HFFc6 (cell line): ENCODE results near the gene MAP4. TPM values are rescaled to one million over a fixed set of nuclear protein-coding genes. Genes with fewer than 3 reads are reported as not detected.

Experiments used
- DNase-seq: peaks from one replicate; pipeline ENCODE4 v3.0.0-alpha.2; 2018
- H3K27ac Mint-ChIP-seq: 2 replicates; pipeline ENCODE4 v1.8.0; 2020; ENCODE audit warnings: mild to moderate bottlenecking, mixed read lengths
- H3K27me3 Mint-ChIP-seq: 2 replicates; pipeline ENCODE4 v1.8.0; 2021; ENCODE audit warnings: mild to moderate bottlenecking, moderate library complexity, mixed read lengths; ENCODE audit not compliant: insufficient read depth
- H3K36me3 Mint-ChIP-seq: 2 replicates; pipeline ENCODE4 v1.8.0; 2021; ENCODE audit warnings: low read depth, mixed read lengths
- H3K4me1 Mint-ChIP-seq: 2 replicates; pipeline ENCODE4 v1.8.0; 2020; ENCODE audit warnings: low read depth, mixed read lengths
- H3K4me3 Mint-ChIP-seq: 2 replicates; pipeline ENCODE4 v1.8.0; 2020; ENCODE audit warnings: mild to moderate bottlenecking, moderate library complexity, mixed read lengths
- H3K9me3 Mint-ChIP-seq: 2 replicates; pipeline ENCODE4 v1.8.0; 2020; ENCODE audit warnings: mild to moderate bottlenecking, mixed read lengths
- CTCF ChIP-seq: fragments of 200-600 bp; sonication (generic); IDR thresholded peaks from 2 replicates; pipeline ENCODE4 v1.5.0; 2021; ENCODE audit warnings: antibody characterized with exemption, mild to moderate bottlenecking
- total RNA-seq, 6 experiments: library from RNA; stranded (reverse); fragmentation: NEBNext Ultra II Directional; extraction: Animal tissue kit (Norgen Biotek cat#: 25700); gene quantifications; 2 replicates in 1 of 6; 3 replicates in 5 of 6; pipeline ENCODE4 v1.2.3, GENCODE V29; 2021

Gene MAP4
- total RNA-seq, 6 experiments from 2014 or later, result 294 to 328 (median 312) TPM

DNA sequence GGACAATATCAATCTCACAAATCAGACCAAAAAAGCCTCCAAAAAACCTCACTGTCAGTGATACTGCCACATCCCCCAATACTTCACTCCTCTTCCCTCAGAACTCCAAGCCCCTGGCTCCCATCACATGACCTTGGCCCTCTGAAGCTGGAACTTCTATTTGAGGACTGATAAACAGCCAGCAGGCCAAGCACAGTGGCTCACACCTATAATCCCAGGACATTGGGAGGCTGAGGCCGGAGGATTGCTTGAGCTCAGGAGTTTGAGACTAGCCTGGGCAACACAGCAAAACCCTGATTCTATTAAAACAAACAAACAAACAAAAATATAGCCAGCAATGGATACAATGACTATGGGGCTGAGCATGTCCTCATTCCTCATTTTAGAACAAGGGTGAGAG lies 55.2 kb downstream of the MAP4 start:
- peaks cover 56% of the 10 kb centered on the region for H3K4me1 Mint-ChIP-seq

DNA sequence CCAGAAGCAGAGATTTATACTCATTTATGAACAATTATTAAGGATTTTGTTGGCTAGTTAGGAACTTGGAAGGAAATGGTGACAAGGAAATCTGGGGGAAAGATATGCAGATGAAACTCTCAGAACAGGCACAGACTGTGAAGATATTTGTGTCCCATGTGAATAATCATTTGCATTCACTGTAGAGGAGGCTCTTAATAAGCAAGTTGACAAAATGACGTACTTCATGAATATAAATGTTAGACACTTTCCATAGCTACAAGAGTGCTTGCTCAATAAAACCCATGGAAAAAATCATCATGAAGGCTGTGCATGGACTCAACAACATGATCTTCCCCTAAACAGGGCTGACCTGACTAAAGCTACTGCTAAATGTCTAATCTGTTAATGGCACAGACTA lies 59.7 kb downstream of the MAP4 start:
- TF ChIP-seq CTCF, result no peak
- Mint-ChIP-seq H3K27me3 (no peaks in the 10 kb centered on the region), H3K27ac (no peak overlapping the region; the same call in 1 of the 2 replicates), H3K4me1 (peaks cover 14% of the 10 kb centered on the region), H3K36me3 (peaks cover 12% of the 10 kb centered on the region), H3K4me3 (no peak overlapping the region), H3K9me3 (no peaks in the 10 kb centered on the region)
- no peak for DNase-seq

More for the DNA sequence above, 55.2 kb downstream of the MAP4 start:
- H3K27ac Mint-ChIP-seq, result peak overlapping the region; percentile 13; the same call in 1 of the 2 replicates
- 0 out of 2 replicates have a peak, but pooled peaks cover 3% of the 10 kb centered on the region for H3K27me3 Mint-ChIP-seq
- no peak overlapping the region for H3K4me3 Mint-ChIP-seq
- peaks cover 22% of the 10 kb centered on the region for H3K36me3 Mint-ChIP-seq
- no peaks in the 10 kb centered on the region for H3K9me3 Mint-ChIP-seq
- no peak for TF ChIP-seq CTCF
- no peak for DNase-seq

GRCh38 chr3:47954567-47954966 lies 61.6 kb downstream of the MAP4 start:
- Mint-ChIP-seq H3K9me3 (no peaks in the 10 kb centered on the region), H3K36me3 (no peaks in the 10 kb centered on the region; the same call in 1 of the 2 replicates), H3K4me3 (no peak overlapping the region), H3K4me1 (no peaks in the 10 kb centered on the region), H3K27me3 (no peaks in the 10 kb centered on the region), H3K27ac (no peak overlapping the region)
- DNase-seq, result no peak
- TF ChIP-seq CTCF, result no peak

- DNase-seq, result no peak
- Mint-ChIP-seq H3K9me3 (no peaks in the 10 kb centered on the region), H3K27ac (no peak overlapping the region), H3K27me3 (no peaks in the 10 kb centered on the region), H3K36me3 (no peaks in the 10 kb centered on the region; the same call in 1 of the 2 replicates), H3K4me1 (no peaks in the 10 kb centered on the region), H3K4me3 (no peak overlapping the region)
- no peak for TF ChIP-seq CTCF
These were observed 65.6 kb downstream of the MAP4 start for GRCh38 chr3:47950453-47951169.

- TF ChIP-seq CTCF, result no peak
- no peaks in the 10 kb centered on the region for H3K27me3 Mint-ChIP-seq
- no peaks in the 10 kb centered on the region for H3K9me3 Mint-ChIP-seq
- no peaks in the 10 kb centered on the region; the same call in 1 of the 2 replicates for H3K36me3 Mint-ChIP-seq
- H3K4me3 Mint-ChIP-seq, result no peak overlapping the region
- no peaks in the 10 kb centered on the region for H3K4me1 Mint-ChIP-seq
- no peak overlapping the region for H3K27ac Mint-ChIP-seq
- DNase-seq, result no peak
These were observed 66.2 kb downstream of the MAP4 start for GRCh38 chr3:47949979-47950378.
